Measurements from ENCODE around the gene CNGA2. TPM values are rescaled to one million over a fixed set of nuclear protein-coding genes. Genes with fewer than 3 reads are reported as not detected.

The CNGA2 gene
- total and polyA plus RNA-seq, 2 experiments from 2014 or later: not detected

DNA sequence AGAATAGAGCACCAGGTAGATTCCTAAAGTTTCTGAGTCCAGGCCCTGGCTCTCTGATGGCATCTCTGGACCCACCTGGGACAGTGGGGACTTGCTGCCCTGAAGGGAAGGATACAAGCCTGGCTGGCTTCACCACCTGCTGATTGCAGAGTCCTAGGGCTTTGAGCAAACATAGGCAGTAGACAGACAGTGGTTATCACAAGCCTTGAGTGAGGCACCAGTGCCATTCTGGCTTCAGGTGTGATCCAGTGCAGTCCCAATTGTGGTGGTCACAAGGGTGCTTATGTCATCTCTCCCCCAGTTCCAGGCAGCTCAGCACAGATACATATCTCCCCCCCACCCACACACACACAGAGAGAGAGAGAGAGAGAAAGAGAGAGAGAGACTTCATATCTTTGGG is 45.9 kb upstream of the CNGA2 start:
- Histone ChIP-seq H3K79me2 (replicated peaks; ENCODE audit: insufficient read depth) (no peaks in the 10 kb centered on the region), H2AFZ (no peak overlapping the region), H3K4me3 (no peak overlapping the region), H3K27me3 (ENCODE audit: insufficient read depth) (no peaks in the 10 kb centered on the region), H3K9me2 (ENCODE audit: insufficient read depth) (no peaks in the 10 kb centered on the region), H4K20me1 (replicated peaks; ENCODE audit: insufficient read depth) (no peaks in the 10 kb centered on the region), H3K27ac (ENCODE audit: low read depth) (no peak overlapping the region), H3K4me1 (ENCODE audit: insufficient read depth) (no peaks in the 10 kb centered on the region), H3K4me2 (no peak overlapping the region), H3K36me3 (ENCODE audit: insufficient read depth) (no peaks in the 10 kb centered on the region), H3F3A (replicated peaks; ENCODE audit: low read depth) (no peaks in the 10 kb centered on the region)
- Mint-ChIP-seq H3K9me3 (no peaks in the 10 kb centered on the region; the same call in 2 of the 3 replicates), H3K4me1 (peaks cover 2% of the 10 kb centered on the region; the same call in 1 of the 3 replicates), H3K36me3 (ENCODE audit: low read depth) (no peaks in the 10 kb centered on the region), H3K27me3 (ENCODE audit: insufficient read depth, low read depth, poor library complexity) (peaks cover 6% of the 10 kb centered on the region), H3K4me3 (no peak overlapping the region), H3K27ac (no peak overlapping the region)
- no peak for TF ChIP-seq POLR2AphosphoS5 (IDR thresholded peaks at IDR 0.05; ENCODE audit: low read depth)
- DNase-seq (ENCODE audit: low spot score) (no peak), ATAC-seq (no peak)

DNA sequence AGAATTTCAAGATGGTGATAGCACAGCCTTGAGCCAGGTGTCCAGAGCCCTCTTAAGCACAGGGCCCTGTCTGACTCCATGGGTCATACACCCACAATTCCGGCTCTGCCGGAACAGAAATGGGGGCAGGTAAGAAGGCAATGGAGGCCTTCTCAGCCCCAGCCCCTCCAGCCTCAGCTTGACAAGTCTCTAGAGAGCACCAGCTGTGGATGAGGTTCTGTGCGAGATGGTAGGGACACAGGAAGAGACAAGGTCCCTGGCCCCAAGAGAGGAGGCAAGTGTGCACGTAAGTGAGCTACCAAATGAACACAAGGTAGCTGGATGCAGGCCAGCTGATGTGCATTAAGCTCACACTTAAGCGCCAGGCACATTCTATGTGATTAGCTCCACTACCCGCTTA is 41.7 kb upstream of the CNGA2 start:
- no peaks in the 10 kb centered on the region for H4K20me1 ChIP-seq (replicated peaks; ENCODE audit: insufficient read depth)
- no peak overlapping the region for H3K4me3 ChIP-seq
- peaks cover 7% of the 10 kb centered on the region for H3K4me1 Mint-ChIP-seq
- H3K27ac ChIP-seq (ENCODE audit: low read depth): no peak overlapping the region
- peaks cover 4% of the 10 kb centered on the region; the same call in 1 of the 2 replicates for H3K27me3 ChIP-seq (ENCODE audit: insufficient read depth)
- no peak overlapping the region for H3K4me3 Mint-ChIP-seq
- H3K27me3 Mint-ChIP-seq (ENCODE audit: insufficient read depth, low read depth, poor library complexity): peaks cover 13% of the 10 kb centered on the region
- H3K9me2 ChIP-seq (ENCODE audit: insufficient read depth): no peaks in the 10 kb centered on the region
- no peak overlapping the region for H2AFZ ChIP-seq
- peaks cover 5% of the 10 kb centered on the region; the same call in 1 of the 2 replicates for H3K4me1 ChIP-seq (ENCODE audit: insufficient read depth)
- DNase-seq (ENCODE audit: low spot score) (no peak), ATAC-seq (no peak)
- no peaks in the 10 kb centered on the region for H3K79me2 ChIP-seq (replicated peaks; ENCODE audit: insufficient read depth)
- H3K4me2 ChIP-seq: no peak overlapping the region
- H3F3A ChIP-seq (replicated peaks; ENCODE audit: low read depth): no peaks in the 10 kb centered on the region
- no peaks in the 10 kb centered on the region for H3K36me3 ChIP-seq (ENCODE audit: insufficient read depth)
- H3K36me3 Mint-ChIP-seq (ENCODE audit: low read depth): no peaks in the 10 kb centered on the region
- H3K9me3 Mint-ChIP-seq: no peaks in the 10 kb centered on the region
- H3K27ac Mint-ChIP-seq: no peak overlapping the region
- TF ChIP-seq EZH2 (IDR thresholded peaks at IDR 0.05; ENCODE audit: low read depth, unreplicated experiment) (no peak), STAT1 (IDR thresholded peaks at IDR 0.05; ENCODE audit: unreplicated experiment) (no peak), CREB1 (CRISPR knock-in tag; IDR thresholded peaks at IDR 0.05; ENCODE audit: low read depth) (no peak), JUNB (IDR thresholded peaks at IDR 0.05; ENCODE audit: unreplicated experiment) (no peak), NANOG (IDR thresholded peaks at IDR 0.05; ENCODE audit: borderline replicate concordance) (no peak), EZH2phosphoT487 (IDR thresholded peaks at IDR 0.05; ENCODE audit: unreplicated experiment) (no peak), ZNF114 (CRISPR knock-in tag; IDR thresholded peaks at IDR 0.05) (no peak), POLR2AphosphoS5 (IDR thresholded peaks at IDR 0.05; ENCODE audit: low read depth) (no peak)
- TF ChIP-seq, protein P1, sequence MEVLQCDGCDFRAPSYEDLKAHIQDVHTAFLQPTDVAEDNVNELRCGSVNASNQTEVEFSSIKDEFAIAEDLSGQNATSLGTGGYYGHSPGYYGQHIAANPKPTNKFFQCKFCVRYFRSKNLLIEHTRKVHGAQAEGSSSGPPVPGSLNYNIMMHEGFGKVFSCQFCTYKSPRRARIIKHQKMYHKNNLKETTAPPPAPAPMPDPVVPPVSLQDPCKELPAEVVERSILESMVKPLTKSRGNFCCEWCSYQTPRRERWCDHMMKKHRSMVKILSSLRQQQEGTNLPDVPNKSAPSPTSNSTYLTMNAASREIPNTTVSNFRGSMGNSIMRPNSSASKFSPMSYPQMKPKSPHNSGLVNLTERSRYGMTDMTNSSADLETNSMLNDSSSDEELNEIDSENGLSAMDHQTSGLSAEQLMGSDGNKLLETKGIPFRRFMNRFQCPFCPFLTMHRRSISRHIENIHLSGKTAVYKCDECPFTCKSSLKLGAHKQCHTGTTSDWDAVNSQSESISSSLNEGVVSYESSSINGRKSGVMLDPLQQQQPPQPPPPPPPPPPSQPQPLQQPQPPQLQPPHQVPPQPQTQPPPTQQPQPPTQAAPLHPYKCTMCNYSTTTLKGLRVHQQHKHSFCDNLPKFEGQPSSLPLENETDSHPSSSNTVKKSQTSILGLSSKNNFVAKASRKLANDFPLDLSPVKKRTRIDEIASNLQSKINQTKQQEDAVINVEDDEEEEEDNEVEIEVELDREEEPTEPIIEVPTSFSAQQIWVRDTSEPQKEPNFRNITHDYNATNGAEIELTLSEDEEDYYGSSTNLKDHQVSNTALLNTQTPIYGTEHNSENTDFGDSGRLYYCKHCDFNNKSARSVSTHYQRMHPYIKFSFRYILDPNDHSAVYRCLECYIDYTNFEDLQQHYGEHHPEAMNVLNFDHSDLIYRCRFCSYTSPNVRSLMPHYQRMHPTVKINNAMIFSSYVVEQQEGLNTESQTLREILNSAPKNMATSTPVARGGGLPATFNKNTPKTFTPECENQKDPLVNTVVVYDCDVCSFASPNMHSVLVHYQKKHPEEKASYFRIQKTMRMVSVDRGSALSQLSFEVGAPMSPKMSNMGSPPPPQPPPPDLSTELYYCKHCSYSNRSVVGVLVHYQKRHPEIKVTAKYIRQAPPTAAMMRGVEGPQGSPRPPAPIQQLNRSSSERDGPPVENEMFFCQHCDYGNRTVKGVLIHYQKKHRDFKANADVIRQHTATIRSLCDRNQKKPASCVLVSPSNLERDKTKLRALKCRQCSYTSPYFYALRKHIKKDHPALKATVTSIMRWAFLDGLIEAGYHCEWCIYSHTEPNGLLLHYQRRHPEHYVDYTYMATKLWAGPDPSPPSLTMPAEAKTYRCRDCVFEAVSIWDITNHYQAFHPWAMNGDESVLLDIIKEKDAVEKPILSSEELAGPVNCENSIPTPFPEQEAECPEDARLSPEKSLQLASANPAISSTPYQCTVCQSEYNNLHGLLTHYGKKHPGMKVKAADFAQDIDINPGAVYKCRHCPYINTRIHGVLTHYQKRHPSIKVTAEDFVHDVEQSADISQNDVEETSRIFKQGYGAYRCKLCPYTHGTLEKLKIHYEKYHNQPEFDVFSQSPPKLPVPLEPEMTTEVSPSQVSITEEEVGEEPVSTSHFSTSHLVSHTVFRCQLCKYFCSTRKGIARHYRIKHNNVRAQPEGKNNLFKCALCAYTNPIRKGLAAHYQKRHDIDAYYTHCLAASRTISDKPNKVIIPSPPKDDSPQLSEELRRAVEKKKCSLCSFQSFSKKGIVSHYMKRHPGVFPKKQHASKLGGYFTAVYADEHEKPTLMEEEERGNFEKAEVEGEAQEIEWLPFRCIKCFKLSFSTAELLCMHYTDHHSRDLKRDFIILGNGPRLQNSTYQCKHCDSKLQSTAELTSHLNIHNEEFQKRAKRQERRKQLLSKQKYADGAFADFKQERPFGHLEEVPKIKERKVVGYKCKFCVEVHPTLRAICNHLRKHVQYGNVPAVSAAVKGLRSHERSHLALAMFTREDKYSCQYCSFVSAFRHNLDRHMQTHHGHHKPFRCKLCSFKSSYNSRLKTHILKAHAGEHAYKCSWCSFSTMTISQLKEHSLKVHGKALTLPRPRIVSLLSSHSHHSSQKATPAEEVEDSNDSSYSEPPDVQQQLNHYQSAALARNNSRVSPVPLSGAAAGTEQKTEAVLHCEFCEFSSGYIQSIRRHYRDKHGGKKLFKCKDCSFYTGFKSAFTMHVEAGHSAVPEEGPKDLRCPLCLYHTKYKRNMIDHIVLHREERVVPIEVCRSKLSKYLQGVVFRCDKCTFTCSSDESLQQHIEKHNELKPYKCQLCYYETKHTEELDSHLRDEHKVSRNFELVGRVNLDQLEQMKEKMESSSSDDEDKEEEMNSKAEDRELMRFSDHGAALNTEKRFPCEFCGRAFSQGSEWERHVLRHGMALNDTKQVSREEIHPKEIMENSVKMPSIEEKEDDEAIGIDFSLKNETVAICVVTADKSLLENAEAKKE (CRISPR knock-in tag; IDR thresholded peaks at IDR 0.05): no peak
- TF ChIP-seq, protein P2, sequence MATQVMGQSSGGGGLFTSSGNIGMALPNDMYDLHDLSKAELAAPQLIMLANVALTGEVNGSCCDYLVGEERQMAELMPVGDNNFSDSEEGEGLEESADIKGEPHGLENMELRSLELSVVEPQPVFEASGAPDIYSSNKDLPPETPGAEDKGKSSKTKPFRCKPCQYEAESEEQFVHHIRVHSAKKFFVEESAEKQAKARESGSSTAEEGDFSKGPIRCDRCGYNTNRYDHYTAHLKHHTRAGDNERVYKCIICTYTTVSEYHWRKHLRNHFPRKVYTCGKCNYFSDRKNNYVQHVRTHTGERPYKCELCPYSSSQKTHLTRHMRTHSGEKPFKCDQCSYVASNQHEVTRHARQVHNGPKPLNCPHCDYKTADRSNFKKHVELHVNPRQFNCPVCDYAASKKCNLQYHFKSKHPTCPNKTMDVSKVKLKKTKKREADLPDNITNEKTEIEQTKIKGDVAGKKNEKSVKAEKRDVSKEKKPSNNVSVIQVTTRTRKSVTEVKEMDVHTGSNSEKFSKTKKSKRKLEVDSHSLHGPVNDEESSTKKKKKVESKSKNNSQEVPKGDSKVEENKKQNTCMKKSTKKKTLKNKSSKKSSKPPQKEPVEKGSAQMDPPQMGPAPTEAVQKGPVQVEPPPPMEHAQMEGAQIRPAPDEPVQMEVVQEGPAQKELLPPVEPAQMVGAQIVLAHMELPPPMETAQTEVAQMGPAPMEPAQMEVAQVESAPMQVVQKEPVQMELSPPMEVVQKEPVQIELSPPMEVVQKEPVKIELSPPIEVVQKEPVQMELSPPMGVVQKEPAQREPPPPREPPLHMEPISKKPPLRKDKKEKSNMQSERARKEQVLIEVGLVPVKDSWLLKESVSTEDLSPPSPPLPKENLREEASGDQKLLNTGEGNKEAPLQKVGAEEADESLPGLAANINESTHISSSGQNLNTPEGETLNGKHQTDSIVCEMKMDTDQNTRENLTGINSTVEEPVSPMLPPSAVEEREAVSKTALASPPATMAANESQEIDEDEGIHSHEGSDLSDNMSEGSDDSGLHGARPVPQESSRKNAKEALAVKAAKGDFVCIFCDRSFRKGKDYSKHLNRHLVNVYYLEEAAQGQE (IDR thresholded peaks at IDR 0.05; ENCODE audit: unreplicated experiment): no peak
- TF ChIP-seq, protein P3, sequence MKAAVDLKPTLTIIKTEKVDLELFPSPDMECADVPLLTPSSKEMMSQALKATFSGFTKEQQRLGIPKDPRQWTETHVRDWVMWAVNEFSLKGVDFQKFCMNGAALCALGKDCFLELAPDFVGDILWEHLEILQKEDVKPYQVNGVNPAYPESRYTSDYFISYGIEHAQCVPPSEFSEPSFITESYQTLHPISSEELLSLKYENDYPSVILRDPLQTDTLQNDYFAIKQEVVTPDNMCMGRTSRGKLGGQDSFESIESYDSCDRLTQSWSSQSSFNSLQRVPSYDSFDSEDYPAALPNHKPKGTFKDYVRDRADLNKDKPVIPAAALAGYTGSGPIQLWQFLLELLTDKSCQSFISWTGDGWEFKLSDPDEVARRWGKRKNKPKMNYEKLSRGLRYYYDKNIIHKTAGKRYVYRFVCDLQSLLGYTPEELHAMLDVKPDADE (IDR thresholded peaks at IDR 0.05): no peak

All from GM23338 (cell line).